Measurements from ENCODE around the gene OBSCN. TPM values are rescaled to one million over a fixed set of nuclear protein-coding genes. Genes with fewer than 3 reads are reported as not detected.
"Not testable (repeated sequence)": the region's sequence is repeated elsewhere in the genome, so short reads cannot be mapped to it uniquely, and the experiment has no call there.

Gene OBSCN
- total and polyA plus RNA-seq, 11 donors: 155 to 524 (median 354) TPM

DNA sequence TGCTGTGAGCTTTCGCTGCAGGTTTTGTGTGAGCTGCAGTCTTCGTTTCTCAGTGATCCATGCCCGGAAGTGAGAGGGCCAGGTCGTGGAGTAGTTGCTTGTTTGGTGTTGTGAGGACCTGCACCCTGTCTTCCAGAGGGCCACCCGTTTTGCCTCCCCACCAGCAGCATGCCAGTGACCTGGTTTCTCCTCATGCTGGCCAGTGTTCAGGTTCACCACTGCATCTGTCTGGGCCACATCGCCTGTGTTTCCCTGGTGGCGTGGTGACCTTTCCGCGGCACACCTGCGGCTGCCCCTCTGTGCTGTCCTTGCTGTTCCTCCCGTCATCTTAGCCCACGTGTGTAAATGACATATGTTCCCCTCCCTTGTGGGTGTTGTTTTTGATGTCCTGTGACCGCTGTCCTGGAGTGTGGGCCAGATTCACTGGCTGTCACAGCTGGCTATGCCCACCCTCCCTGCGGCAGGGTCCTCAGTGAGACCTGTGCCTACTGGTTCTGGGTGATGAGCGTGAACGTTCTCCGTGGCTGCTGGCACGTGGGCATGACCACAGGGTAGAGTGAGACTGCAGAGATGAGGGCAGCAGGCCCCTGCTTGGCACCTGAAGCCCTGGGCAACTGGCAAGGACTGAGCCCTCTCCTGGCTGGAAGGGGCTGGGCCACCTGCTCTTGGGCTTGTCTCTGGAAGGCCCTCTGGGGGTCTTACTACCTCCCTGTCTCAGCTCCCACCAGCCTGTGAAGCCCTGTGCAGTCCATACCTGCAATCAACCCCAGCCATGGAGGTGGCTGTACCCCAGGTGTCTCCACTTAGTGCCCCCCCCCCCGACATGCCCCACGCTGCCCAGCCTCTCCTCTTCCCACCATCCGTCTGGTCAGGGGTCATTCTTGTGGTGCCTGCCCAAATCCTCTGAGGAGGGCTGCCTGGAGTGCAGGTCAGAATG lies 35.0 kb upstream of the OBSCN start:
- Histone ChIP-seq H3K36me3 (peaks cover 0 to 22% (median 6%) of the 10 kb centered on the region in 9 donors), H3K4me1 (peaks cover 0 to 30% (median 5%) of the 10 kb centered on the region in 12 donors), H3K4me3 (no peak overlapping the region), H3K27me3 (no peaks in the 10 kb centered on the region), H3K9me3 (no peaks in the 10 kb centered on the region), H3K27ac (no peak overlapping the region)
- DNase-seq: peak in 1 of 5 donors; percentile 61
- intact Hi-C loops (cut with DNase I): loop anchor here in 1 of 10 donors (10.0 kb wide), 1 partner anchor 48 kb away; no protein-coding TSS in a partner anchor
- ATAC-seq: no peak
- TF ChIP-seq, protein P1, sequence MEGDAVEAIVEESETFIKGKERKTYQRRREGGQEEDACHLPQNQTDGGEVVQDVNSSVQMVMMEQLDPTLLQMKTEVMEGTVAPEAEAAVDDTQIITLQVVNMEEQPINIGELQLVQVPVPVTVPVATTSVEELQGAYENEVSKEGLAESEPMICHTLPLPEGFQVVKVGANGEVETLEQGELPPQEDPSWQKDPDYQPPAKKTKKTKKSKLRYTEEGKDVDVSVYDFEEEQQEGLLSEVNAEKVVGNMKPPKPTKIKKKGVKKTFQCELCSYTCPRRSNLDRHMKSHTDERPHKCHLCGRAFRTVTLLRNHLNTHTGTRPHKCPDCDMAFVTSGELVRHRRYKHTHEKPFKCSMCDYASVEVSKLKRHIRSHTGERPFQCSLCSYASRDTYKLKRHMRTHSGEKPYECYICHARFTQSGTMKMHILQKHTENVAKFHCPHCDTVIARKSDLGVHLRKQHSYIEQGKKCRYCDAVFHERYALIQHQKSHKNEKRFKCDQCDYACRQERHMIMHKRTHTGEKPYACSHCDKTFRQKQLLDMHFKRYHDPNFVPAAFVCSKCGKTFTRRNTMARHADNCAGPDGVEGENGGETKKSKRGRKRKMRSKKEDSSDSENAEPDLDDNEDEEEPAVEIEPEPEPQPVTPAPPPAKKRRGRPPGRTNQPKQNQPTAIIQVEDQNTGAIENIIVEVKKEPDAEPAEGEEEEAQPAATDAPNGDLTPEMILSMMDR (IDR thresholded peaks at IDR 0.05): no peak
- TF ChIP-seq POLR2A (IDR thresholded peaks at IDR 0.05): no peak
- WGBS, 4 donors: 85 to 89% (median 88%) methylated on average over 17 to 21 of the region's 21 CpGs

DNA sequence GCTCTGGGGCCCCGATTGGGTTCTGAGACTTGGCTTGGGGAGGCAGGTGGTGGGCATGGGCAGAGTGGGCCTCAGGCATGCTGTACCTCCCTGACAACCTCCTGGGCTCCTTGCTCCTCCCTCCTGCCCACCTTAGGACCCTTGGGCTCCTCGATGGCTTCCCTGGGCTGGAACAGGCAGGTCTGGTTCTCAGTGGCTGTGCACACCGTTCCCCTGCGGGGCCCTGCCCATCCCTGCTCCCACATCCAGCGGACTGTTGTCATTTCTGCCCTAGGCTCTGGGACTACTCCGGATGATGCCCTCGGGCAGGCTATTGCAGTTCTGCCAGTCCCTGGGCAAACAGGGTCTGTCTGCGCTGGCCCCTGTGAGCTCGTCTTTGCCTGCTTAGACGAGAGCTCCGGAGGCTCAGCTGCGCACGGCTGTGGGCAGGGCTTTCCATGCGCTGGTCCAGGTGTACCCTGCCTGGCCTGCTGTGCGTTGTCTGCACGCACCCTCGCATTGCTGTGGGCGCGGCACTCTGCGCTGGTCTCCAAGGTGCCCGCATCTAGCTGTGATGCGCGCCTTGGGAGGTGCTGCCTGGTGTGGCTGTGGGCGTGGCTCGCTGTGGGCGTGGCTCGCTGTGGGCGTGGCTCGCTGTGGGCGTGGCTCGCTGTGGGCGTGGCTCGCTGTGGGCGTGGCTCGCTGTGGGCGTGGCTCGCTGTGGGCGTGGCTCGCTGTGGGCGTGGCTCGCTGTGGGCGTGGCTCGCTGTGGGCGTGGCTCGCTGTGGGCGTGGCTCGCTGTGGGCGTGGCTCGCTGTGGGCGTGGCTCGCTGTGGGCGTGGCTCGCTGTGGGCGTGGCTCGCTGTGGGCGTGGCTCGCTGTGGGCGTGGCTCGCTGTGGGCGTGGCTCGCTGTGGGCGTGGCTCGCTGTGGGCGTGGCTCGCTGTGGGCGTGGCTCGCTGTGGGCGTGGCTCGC lies 34.0 kb upstream of the OBSCN start:
- intact Hi-C loops (cut with DNase I): loop anchor here in 1 of 10 donors (10.0 kb wide), 1 partner anchor 49 kb away; no protein-coding TSS in a partner anchor
- peak overlapping the region in 1 of 12 donors; percentile 13 for H3K4me3 ChIP-seq
- H3K9me3 ChIP-seq, H3K27ac ChIP-seq, H3K27me3 ChIP-seq: not testable (repeated sequence)
- H3K4me1 ChIP-seq: peaks cover 0 to 30% (median 6%) of the 10 kb centered on the region in 12 donors
- H3K36me3 ChIP-seq: peaks cover 0 to 19% (median 6%) of the 10 kb centered on the region in 9 donors
- 61 to 95% (median 65%) methylated on average over 4 to 39 of the region's 69 CpGs for WGBS, 4 donors
- peak in 1 of 5 donors; percentile 62 for DNase-seq
- ATAC-seq: peak in 2 of 4 donors; percentile 11 to 17

DNA sequence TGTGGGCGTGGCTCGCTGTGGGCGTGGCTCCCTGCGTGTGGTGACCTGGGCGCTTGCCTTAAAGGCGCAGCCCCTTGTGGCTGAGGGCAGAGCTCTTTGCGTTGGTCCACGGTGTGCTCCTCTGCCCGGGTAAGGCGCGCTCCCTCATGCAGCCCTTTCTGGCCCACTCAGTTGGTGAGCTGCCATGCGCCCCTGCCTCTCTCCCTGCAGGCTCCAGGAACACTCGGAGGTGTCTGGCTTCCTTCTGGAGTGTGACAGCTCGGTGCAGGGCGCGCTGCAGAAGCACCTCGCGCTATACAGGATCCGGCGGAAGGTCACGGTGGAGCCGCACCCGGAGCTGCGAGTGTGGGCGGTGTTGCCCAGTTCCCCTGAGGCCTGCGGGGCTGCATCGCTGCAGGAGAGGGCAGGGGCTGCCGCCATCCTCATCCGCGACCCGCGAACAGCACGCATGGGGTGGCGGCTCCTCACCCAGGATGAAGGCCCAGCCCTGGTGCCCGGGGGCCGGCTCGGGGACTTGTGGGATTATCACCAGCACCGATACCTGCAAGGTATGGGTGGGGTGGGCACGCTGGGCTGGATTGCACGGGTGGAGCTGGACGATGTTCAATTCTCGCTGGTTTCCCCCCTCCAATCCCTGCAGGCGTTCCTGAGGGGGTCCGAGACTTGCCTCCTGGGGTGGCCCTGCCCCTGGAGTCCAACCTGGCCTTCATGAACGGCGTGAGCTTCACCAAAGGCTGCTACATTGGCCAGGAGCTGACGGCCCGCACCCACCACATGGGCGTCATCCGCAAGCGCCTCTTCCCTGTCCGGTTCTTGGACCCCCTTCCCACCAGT lies 33.1 kb upstream of the OBSCN start:
- ATAC-seq: peak in 1 of 4 donors; percentile 7

More for the DNA sequence above, 33.1 kb upstream of the OBSCN start:
- peak in 1 of 5 donors; percentile 60 for DNase-seq
- peak overlapping the region in 1 of 12 donors; percentile 29 for H3K27ac ChIP-seq
- no peaks in the 10 kb centered on the region for H3K27me3 ChIP-seq
- peaks cover 0 to 30% (median 8%) of the 10 kb centered on the region in 12 donors for H3K4me1 ChIP-seq
- WGBS, 4 donors: 84 to 95% (median 90%) methylated on average over 30 to 52 of the region's 52 CpGs
- intact Hi-C loops (cut with DNase I): loop anchor here in 1 of 10 donors (10.0 kb wide), 1 partner anchor 50 kb away; no protein-coding TSS in a partner anchor
- no peak overlapping the region for H3K4me3 ChIP-seq
- peaks cover 0 to 19% (median 6%) of the 10 kb centered on the region in 9 donors for H3K36me3 ChIP-seq
- H3K9me3 ChIP-seq: no peaks in the 10 kb centered on the region
- no peak for TF ChIP-seq POLR2A (IDR thresholded peaks at IDR 0.05)
- TF ChIP-seq, protein P1 (IDR thresholded peaks at IDR 0.05): no peak

All from heart left ventricle (tissue), 16 donors.